GM13976 (cell line): ENCODE results near the gene FAM107B.

Experiments
- DNase-seq: peaks from one replicate; pipeline ENCODE4 v3.0.0; 2012; ENCODE audit warnings: low spot score
- CTCF ChIP-seq: IDR thresholded peaks from 2 replicates; pipeline ENCODE4 v1.5.1; 2012; ENCODE audit warnings: borderline replicate concordance, mild to moderate bottlenecking; ENCODE audit not compliant: insufficient read depth; ENCODE audit errors: extremely low read depth, missing control alignments, control extremely low read depth
- in situ Hi-C: fragments of 300-500 bp; cut with MboI; formaldehyde crosslinking; loops from one replicate; pipeline ENCODE4 v1.12.0; 2022; ENCODE audit warnings: low sequenced_read_pairs, mixed read lengths, inconsistent platforms; ENCODE audit not compliant: unreplicated experiment

Gene FAM107B

DNA sequence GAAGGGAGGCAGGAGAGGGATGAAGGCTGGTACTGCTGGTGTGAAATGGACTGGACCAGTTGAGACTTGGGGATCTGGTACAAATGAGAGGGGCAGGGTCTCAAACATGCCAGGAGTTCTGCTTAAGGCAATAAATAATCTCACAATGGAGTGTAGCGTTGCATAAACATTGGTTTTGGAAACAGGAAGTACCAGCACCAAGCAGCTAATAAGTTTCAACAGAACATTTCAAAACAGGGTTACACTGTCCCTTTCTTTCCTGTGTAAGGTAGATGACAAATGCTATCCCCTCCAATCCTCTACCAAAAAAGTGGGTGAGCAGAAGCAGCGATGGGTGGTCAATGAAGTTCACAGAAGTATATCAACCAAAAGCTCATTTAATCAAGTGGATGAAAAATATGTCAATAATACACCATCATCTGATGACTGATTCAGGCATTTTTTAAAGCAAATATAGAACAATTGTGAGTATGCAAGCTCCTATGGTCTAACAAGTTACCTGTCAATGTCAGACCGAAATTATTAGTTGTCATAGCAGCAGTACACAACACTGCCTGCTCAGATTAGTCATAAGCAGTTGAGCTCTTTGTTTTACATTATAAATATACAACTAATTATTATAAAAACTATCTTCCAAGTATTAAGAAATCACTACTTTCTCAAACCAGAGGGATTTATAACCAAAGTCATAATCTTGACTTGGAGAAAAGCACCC, 220.0 kb downstream of the FAM107B start:
- no peak for TF ChIP-seq CTCF
- DNase-seq = no peak
- in situ Hi-C loops = no loop called here

DNA sequence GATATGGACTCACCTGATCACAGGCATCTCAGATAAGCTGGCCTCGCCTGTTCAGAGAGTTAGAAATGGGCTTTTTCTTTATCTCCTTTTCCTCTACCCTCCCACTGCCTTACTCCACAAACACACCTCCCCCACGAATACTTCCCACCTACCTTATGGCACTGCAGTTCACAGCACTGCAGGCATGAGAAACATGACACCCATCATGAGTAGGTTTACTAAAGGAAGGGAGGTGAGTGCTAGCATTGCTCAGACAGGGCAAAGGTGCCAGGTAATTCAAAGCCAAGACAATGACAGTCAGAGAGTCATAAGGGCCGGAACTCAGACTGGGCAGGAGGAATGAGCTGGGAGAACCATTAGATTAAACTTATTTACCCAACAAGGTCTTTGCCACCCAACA, 220.6 kb downstream of the FAM107B start:
- no peak for TF ChIP-seq CTCF
- in situ Hi-C loops = no loop called here
- DNase-seq = no peak

DNA sequence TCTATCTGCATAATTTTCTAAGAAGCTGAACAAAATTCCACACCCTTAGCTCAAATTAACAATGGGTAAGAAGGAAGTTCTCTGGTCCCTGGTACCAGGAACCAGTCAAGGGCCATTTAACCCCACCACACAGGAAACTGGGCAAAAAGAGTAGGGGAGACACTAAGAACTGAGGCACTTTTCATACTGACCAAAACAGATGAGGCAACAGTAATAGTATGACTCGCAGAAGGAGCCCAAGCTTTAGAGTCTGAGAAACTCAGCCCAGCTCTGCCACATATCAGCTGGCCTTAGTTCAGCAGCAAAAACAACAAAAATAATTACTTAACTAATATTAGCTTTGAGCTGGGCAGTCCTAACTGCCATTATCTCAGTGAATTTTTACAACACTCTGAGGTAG, 221.2 kb downstream of the FAM107B start:
- TF ChIP-seq CTCF = no peak
- in situ Hi-C loops = no loop called here
- DNase-seq = no peak

GRCh38 chr10:14552015-14552414, 222.7 kb downstream of the FAM107B start:
- DNase-seq = no peak
- TF ChIP-seq CTCF = no peak
- in situ Hi-C loops = no loop called here

DNA sequence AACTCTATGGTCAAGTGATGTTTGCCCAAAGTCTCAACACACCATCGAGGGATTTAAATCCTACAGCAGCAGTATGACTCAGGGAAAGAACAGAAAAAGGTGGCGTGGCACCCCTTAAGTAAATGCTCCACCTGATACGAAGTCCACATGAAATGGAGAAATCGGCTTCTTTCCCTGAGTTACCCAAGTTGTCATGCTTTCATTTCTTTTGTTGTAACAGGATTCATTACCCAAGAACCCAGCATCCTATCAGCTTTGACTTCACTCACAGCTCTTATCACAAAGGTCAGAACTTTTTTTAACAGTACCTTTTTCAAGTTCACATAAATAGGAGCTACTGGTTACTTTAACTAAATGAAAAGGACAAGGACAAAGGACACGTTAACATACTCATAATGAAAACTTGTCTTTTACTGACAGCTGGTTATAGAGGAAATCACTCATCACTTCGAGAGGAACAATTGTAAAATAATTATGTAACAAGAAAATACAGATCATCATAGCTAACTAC, 224.2 kb downstream of the FAM107B start:
- no peak for TF ChIP-seq CTCF
- in situ Hi-C loops = no loop called here
- DNase-seq = no peak

- no peak for TF ChIP-seq CTCF
- in situ Hi-C loops = no loop called here
- DNase-seq = no peak
These were observed 225.2 kb downstream of the FAM107B start for GRCh38 chr10:14549496-14549895.

DNA sequence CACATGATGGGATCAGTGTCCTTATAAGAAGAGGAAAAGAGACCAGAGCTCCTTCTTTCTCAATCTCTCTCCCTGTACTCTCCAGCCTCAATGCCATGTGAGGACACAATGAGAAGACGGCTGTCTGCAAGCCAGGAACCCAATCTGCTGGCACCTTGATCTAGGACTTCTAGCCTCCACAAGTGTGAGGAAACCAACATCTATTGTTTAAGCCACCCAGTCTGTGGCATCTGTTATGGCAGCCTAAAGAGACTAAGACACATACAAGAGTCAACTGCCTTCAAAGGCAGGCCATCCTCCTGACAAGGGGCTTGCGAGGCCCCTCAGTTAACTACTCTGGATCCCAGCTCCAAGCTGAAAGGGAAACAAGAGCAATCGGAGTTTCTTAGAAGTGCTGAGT, 225.7 kb downstream of the FAM107B start:
- in situ Hi-C loops = no loop called here
- TF ChIP-seq CTCF = no peak

More for the DNA sequence above, 225.7 kb downstream of the FAM107B start:
- DNase-seq = no peak
